Fibroblast of skin of right biceps (primary cell): ENCODE measurements around the gene SLC37A1.
"Not testable (repeated sequence)": the region's sequence is repeated elsewhere in the genome, so short reads cannot be mapped to it uniquely, and the experiment has no call there.

Experiments used
- DNase-seq: peaks from one replicate; pipeline ENCODE4 v3.0.0-alpha.2; 2013

Gene SLC37A1

DNA sequence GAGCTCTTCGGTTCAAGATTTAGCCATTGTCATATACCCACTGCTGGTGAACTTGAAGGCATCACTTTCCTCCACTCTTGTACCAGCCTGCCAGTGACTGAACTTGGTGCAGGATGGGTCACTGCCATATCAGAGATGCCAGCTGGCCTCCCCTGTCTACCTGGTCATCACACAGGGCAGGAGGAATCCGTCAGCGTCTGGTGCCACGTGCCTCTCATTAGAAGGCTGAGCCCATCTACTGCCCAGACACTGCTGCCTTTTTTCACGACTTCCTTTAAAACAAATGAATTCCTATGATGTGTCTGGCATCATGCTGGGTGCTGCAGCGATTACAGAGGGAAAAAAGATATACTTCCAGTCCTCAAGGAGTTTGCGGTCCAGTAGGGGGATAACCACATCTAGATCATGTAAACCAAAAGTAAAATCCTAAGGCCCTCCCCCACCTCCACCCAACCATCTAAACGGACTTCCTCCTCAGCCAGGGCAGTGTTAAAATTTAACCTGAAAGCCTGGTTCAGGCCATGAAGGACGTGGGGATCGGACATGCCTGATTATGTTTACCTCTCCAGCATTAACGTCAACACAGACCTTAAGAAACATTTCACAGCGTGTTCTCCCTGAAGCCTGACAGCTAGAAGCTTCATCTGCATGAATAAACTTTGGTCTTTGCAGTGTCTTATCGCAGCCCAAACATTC is 110.6 kb downstream of the SLC37A1 start:
- no peak for DNase-seq

DNA sequence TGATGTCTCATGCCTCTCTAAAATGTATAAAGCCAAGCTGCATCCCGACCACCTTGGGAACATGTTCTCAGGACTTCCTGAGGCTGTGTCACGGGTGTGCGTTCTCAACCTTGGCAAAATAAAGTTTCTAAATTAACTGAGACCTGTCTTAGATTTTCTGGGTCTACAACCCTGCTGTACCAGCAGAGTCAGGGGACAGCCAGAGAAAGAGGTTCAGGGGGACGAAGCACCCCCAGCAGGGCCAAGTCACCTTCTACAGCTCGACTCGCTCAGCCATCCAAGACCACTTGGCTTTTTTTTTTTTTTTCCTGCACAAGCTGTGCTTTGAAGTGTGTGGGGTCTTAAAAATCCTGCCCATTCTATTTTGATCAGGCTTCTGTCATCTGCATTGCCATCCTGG is 111.3 kb downstream of the SLC37A1 start:
- no peak for DNase-seq

DNA sequence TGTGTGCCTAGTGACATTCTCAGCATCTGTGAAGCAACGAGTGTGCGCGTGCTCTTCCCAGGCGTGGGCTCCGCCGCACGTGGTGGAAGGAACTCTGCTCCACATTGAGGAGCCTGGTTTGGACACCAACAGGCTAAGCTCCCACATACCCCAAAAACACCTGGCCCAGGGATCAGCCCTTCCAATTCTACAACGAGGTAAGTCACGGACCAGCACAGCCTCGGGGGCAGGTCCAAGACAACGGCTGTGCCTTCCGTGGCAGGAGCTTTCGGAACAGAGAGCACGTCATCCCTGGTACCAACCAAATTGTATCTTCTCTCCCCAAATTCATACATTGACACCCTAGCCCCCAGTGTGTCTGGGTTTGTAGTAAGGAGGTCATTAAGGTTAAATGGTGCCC is 112.5 kb downstream of the SLC37A1 start:
- no peak for DNase-seq

DNA sequence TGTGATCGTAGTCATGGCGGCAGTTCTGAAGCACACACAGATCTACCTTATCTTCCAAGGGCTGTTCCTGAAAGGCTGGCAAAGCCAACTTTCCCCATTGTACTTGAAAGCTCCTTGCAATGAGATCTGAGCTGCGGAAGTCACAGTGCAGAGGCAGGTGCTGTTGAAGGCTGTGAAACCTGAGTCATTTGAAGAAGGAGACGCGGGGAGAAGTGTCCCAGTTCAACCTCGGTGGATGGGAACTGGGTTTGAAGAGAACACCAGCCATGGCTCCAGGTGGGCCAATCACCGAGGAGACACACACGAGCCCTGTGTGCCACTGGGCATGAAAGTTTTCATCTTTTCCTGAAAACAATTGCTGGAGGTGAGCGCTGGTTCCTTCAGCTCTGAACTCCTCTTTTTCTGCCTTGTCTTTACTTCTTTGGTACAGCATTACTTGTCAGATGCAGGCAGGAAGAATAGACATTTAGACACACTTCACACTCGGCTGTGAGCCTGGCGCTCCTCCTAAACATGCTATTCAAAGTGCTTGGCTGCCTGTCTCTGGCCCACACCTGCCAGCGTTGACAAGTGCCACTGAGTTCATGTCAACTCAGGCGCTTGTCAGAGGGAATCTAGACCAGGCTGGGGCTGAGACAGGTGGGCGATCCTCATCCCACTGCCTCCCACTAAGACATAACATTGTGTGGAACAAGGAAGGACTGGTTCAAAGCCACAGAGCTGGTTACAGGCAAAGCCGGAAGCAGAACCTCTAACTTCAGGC is 114.1 kb downstream of the SLC37A1 start:
- DNase-seq: no peak

DNA sequence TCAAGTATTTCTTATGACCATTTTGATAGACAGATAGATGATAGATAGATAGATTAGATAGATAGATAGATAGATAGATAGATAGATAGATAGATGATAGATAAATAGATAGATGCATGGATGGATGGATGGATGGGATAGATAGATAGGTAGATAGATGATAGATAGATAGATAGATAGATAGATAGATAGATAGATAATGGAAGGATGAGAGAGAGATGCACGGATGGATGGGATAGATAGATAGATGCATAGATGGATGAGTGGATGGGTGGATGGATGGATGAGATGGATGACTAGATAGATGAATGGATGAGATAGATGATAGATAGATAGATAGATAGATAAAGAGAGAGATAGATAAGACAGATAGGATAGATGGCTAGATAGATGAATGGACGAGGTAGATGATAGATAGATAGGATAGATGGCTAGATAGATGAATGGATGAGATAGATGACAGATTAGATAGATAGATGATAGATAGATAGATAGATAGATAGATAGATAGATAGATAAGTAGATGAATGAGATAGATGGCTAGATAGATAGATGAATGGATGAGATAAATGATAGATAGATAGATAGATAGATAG is 114.9 kb downstream of the SLC37A1 start:
- not testable (repeated sequence) for DNase-seq

DNA sequence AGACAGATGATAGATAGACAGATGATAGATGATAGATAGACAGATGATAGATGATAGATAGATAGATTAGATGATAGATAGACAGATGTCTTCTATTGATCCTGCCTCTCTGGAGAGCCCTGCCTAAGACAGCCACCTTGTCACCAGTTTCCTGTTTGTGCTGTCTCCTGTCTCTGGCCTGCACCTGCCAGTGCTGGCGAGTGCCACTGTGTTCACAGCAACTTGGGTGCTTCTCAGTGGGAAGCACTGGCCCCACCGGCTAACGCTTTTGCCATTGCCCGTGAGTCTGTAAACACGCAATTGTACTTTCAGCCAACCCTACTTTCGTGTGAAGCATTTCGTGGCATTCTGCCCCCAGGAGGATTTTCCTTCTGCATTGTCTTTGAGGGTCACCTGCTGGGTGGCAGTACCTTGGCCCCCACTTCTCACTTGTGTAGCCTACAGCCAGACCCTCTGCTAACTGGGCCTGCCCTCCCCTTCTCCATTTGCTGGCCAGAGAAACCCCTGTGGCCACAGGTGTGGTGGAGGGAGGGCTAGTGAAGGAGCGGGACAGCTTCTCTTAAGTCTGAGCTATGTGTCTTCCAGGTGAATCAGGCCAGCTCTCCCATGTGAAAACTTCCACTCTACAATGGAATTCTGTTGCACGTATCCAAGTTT is 116.4 kb downstream of the SLC37A1 start:
- no peak for DNase-seq

DNA sequence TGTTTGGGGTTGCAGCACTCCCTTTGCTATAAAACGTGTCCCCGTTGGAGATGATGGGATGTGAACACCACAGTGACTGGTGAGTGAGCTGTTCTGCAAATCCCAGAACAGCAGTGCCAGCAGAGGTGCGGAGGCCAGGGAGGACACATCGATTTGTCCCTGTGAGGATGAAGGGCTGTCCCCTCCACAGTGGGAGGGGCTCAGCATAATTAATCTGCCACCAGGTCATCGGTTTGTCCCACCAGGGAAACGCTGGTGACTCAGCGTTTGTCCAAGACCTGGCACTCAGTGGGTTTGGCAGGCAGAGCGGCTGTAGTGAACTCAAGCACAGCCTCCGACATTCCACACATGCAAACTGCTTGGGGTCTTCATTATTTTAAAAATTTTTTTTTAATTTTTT is 117.0 kb downstream of the SLC37A1 start:
- no peak for DNase-seq
